B cell (primary cell): ENCODE data around the gene LRIT3. TPM values are rescaled to one million over a fixed set of nuclear protein-coding genes. Genes with fewer than 3 reads are reported as not detected.

ENCODE experiments used
- ATAC-seq: fragments of 200-7000 bp; cut with Tn5 transposase; one replicate; pipeline ENCODE4 v1.10.0; 2021; ENCODE audit warnings: low read depth, mild to moderate bottlenecking, moderate number of reproducible peaks, moderate library complexity
- CTCF ChIA-PET: fragments of 350-600 bp; sonication (Branson Sonifier 250); formaldehyde crosslinking; loops from one replicate; lab custom pipeline; 2021; ENCODE audit warnings: antibody characterized with exemption, inconsistent platforms; lab: Charles Lee
- POLR2A ChIA-PET: fragments of 350-600 bp; sonication (Branson Sonifier 250); formaldehyde crosslinking; loops from one replicate; lab custom pipeline; 2021; ENCODE audit warnings: antibody characterized with exemption; lab: Charles Lee
- DNase-seq: peaks from one replicate; pipeline ENCODE4 v3.0.0; 2013
- H2AFZ ChIP-seq: 2 replicates; pipeline ENCODE4 v1.6.1; 2012; ENCODE audit warnings: mild to moderate bottlenecking, low read depth, low read length; ENCODE audit not compliant: insufficient read depth, poor library complexity, severe bottlenecking
- H3K27ac ChIP-seq, 2 donors: 1 replicate in 1 of 2; 2 replicates in 1 of 2; pipeline ENCODE4 v1.5.1; 2012 to 2013; ENCODE audit warnings: low read length in 2 of 2, mild to moderate bottlenecking in 2 of 2, moderate library complexity in 1 of 2
- H3K27me3 ChIP-seq, 4 experiments: fragments of 200-600 bp in 1 of 4; sonication (generic) in 1 of 4; replicated peaks in 1 of 4; 1 replicate in 2 of 4; 2 replicates in 2 of 4; pipeline versions ENCODE4 v1.6.1 to v1.7.0; 2013 to 2016; ENCODE audit warnings: low read length in 3 of 4, mild to moderate bottlenecking in 2 of 4, mixed read lengths in 1 of 4, moderate library complexity in 1 of 4; ENCODE audit not compliant: insufficient read depth in 4 of 4, control insufficient read depth in 3 of 4; ENCODE audit errors: control extremely low read depth in 1 of 4
- H3K36me3 ChIP-seq, 2 experiments: replicated peaks in 1 of 2; 1 replicate in 1 of 2; 2 replicates in 1 of 2; pipeline versions ENCODE4 v1.6.1 to v1.7.1; 2013; ENCODE audit warnings: low read length in 1 of 2; ENCODE audit not compliant: insufficient read depth in 2 of 2, control insufficient read depth in 1 of 2; ENCODE audit errors: control extremely low read depth in 1 of 2, extremely low read depth in 1 of 2
- H3K4me1 ChIP-seq, 2 donors: fragments of 200-600 bp in 1 of 2; sonication (generic) in 1 of 2; 1 replicate in 1 of 2; 2 replicates in 1 of 2; pipeline versions ENCODE4 v1.5.1 to v1.6.1; 2013 to 2017; ENCODE audit warnings: low read length in 2 of 2; ENCODE audit not compliant: control insufficient read depth in 2 of 2, insufficient read depth in 2 of 2
- H3K4me2 ChIP-seq: replicated peaks from 2 replicates; pipeline ENCODE3; 2012; ENCODE audit warnings: mild to moderate bottlenecking, low read depth, low read length; ENCODE audit not compliant: poor library complexity, severe bottlenecking
- H3K4me3 ChIP-seq, 5 experiments: fragments of 200-600 bp in 1 of 5; sonication (generic) in 1 of 5; 1 replicate in 3 of 5; 2 replicates in 2 of 5; pipeline versions ENCODE4 v1.5.1 to v1.7.0; 2011 to 2016; ENCODE audit warnings: low read length in 4 of 5, mild to moderate bottlenecking in 4 of 5, low read depth in 2 of 5, control low read depth in 1 of 5, moderate library complexity in 1 of 5; ENCODE audit not compliant: insufficient read depth in 1 of 5; ENCODE audit errors: control extremely low read depth in 1 of 5, extremely low read depth in 1 of 5
- H3K79me2 ChIP-seq: fragments of 200-600 bp; sonication (generic); one replicate; pipeline ENCODE4 v1.6.0; 2016; ENCODE audit warnings: low read length; ENCODE audit not compliant: control insufficient read depth, insufficient read depth
- H3K9ac ChIP-seq: fragments of 200-600 bp; sonication (generic); 2 replicates; pipeline ENCODE4 v1.6.1; 2017; ENCODE audit warnings: mild to moderate bottlenecking, low read length, moderate library complexity
- H3K9me3 ChIP-seq, 3 donors: one replicate each; pipeline versions ENCODE4 v1.6.1 to v1.7.1; 2013; ENCODE audit warnings: low read length in 2 of 3; ENCODE audit not compliant: control insufficient read depth in 2 of 3, insufficient read depth in 1 of 3; ENCODE audit errors: control extremely low read depth in 1 of 3
- H4K20me1 ChIP-seq: 2 replicates; pipeline ENCODE4 v1.6.0; 2012; ENCODE audit warnings: mild to moderate bottlenecking, low read length; ENCODE audit not compliant: insufficient read depth, control insufficient read depth, poor library complexity, severe bottlenecking
- H3K27ac Mint-ChIP-seq: one replicate; pipeline ENCODE4 v1.8.0; 2021; ENCODE audit warnings: mixed read lengths
- H3K27me3 Mint-ChIP-seq: one replicate; pipeline ENCODE4 v1.8.0; 2021; ENCODE audit warnings: mixed read lengths
- H3K4me1 Mint-ChIP-seq: one replicate; pipeline ENCODE4 v1.8.0; 2021; ENCODE audit warnings: mixed read lengths
- H3K4me3 Mint-ChIP-seq: one replicate; pipeline ENCODE4 v1.8.0; 2021; ENCODE audit warnings: mixed read lengths
- H3K9me3 Mint-ChIP-seq: one replicate; pipeline ENCODE4 v1.8.0; 2022; ENCODE audit warnings: mixed read lengths; ENCODE audit not compliant: insufficient read depth
- CTCF ChIP-seq: fragments of 200-600 bp; IDR thresholded peaks from one replicate; pipeline ENCODE4 v1.8.0; 2022; ENCODE audit warnings: antibody characterized with exemption, mild to moderate bottlenecking
- EZH2 ChIP-seq: IDR thresholded peaks from 2 replicates; pipeline ENCODE4 v1.6.1; 2012; ENCODE audit warnings: borderline replicate concordance, low read depth, mild to moderate bottlenecking, moderate library complexity, low read length; ENCODE audit not compliant: insufficient read depth, poor library complexity, severe bottlenecking
- WGBS: methylation state at CpG from one replicate; pipeline ENCODE4 v1.1.5; 2013; ENCODE audit warnings: missing lambda C conversion rate; ENCODE audit not compliant: insufficient coverage; 5-methylcytosine and 5-hydroxymethylcytosine counted together
- intact Hi-C: fragments of 100-400 bp; cut with micrococcal nuclease; formaldehyde crosslinking; loops from one replicate; pipeline ENCODE4 v1.10.0; 2022
- polyA plus RNA-seq: library from polyadenylated mRNA; depleted of rRNA; stranded (reverse); fragments of >200 nt; gene quantifications from 2 replicates; pipeline ENCODE4 v1.2.3, GENCODE V29; 2012
- total RNA-seq, 2 donors: library from RNA; stranded (reverse); fragments of 120-200 nt in 1 of 2; gene quantifications; 1 replicate in 1 of 2; 2 replicates in 1 of 2; pipeline versions ENCODE4 v1.2.3 to v1.2.4, GENCODE V29; 2013 to 2022

LRIT3 gene
- total and polyA plus RNA-seq, 2 donors (not counting 1 experiment from before 2014, with no cell fraction given): 0.21 to 0.32 TPM

GRCh38 chr4:109818268-109818667 is 29.6 kb upstream of the LRIT3 start:
- no peak overlapping the region for H3K4me2 ChIP-seq

More at GRCh38 chr4:109818268-109818667, 29.6 kb upstream of the LRIT3 start:
- Histone ChIP-seq H2AFZ (no peak overlapping the region), H3K79me2 (peaks cover 34% of the 10 kb centered on the region), H3K4me3 (no peak overlapping the region), H3K27me3 (no peaks in the 10 kb centered on the region), H3K27ac (no peak overlapping the region), H4K20me1 (no peaks in the 10 kb centered on the region), H3K9ac (no peak overlapping the region), H3K36me3 (peaks cover 0 to 32% of the 10 kb centered on the region in 2 experiments), H3K4me1 (peaks cover 14 to 16% of the 10 kb centered on the region in 2 donors), H3K9me3 (no peaks in the 10 kb centered on the region)
- ATAC-seq (no peak), DNase-seq (no peak)
- CTCF ChIA-PET: no interaction called here
- Mint-ChIP-seq H3K27ac (no peak overlapping the region), H3K9me3 (no peaks in the 10 kb centered on the region), H3K4me3 (no peak overlapping the region), H3K27me3 (no peaks in the 10 kb centered on the region), H3K4me1 (peaks cover 32% of the 10 kb centered on the region)
- 100% methylated on average over 3 of the region's 4 CpGs for WGBS
- TF ChIP-seq CTCF (no peak), EZH2 (no peak)
- intact Hi-C loops: loop anchor here (10.0 kb wide), 2 partner anchors 1163 to 1193 kb away; partner anchors contain the start of genes OSTC and RPL34
- POLR2A ChIA-PET: interaction anchor here (0.7 kb wide), 1 partner anchor 385 kb away, joined by 4 read pairs; the partner anchor contains the start of gene SEC24B
